HCT116 (cell line): ENCODE data around the gene SLC35B1. TPM values are rescaled to one million over a fixed set of nuclear protein-coding genes. Genes with fewer than 3 reads are reported as not detected.

Source experiments
- ATAC-seq: fragments of 200-7000 bp; cut with Tn5 transposase; 2 replicates; pipeline ENCODE4 v1.9.1; 2020; ENCODE audit warnings: mild to moderate bottlenecking, moderate library complexity
- BruUV-seq: library from RNA; stranded (reverse); fragments of 400-500 nt; replicated peaks from 2 replicates; lab custom pipeline; 2021; lab: Mats Ljungman, UMichigan
- CTCF ChIA-PET: fragments of 300-600 bp; sonication (Branson Sonifier 250); formaldehyde crosslinking; loops from one replicate; lab custom pipeline; 2021; ENCODE audit warnings: antibody characterized with exemption; lab: Charles Lee
- POLR2A ChIA-PET: fragments of 300-600, 350-600 bp; sonication (Branson Sonifier 250); formaldehyde crosslinking; loops from one replicate; lab custom pipeline; 2021; ENCODE audit warnings: antibody characterized with exemption; lab: Charles Lee
- RAD21 ChIA-PET, 2 experiments: fragments of 300-600 bp; sonication (Branson Sonifier 250); formaldehyde crosslinking; loops; one replicate each; lab custom pipeline; 2023; ENCODE audit warnings: low total read pairs in 2 of 2; ENCODE audit not compliant: uncharacterized antibody in 2 of 2, unreplicated experiment in 2 of 2, low non-redundant PET in 1 of 2; lab: Charles Lee
- DNase-seq: peaks from one replicate; pipeline ENCODE4 v3.0.0-alpha.2; 2010; ENCODE audit warnings: low read depth, low spot score
- H2AFZ ChIP-seq: fragments of 200-600 bp; shearing (Covaris generic), sonication (generic); 2 replicates; pipeline ENCODE4 v1.6.1; 2017; ENCODE audit warnings: low read depth, mixed run types, mixed read lengths, antibody characterized with exemption, low read length; ENCODE audit not compliant: poor library complexity, severe bottlenecking
- H3K27ac ChIP-seq: 2 replicates; pipeline ENCODE4 v1.5.1; 2012; ENCODE audit warnings: low read depth, low read length
- H3K27me3 ChIP-seq: fragments of 200-600 bp; sonication (generic); 2 replicates; pipeline ENCODE4 v1.6.1; 2016; ENCODE audit warnings: mixed run types, low read length, mixed read lengths; ENCODE audit not compliant: insufficient read depth
- H3K36me3 ChIP-seq, 2 experiments: fragments of 200-500 bp in 1 of 2; fragments of 200-600 bp in 1 of 2; sonication (Bioruptor generic) in 1 of 2; sonication (generic) in 1 of 2; 2 replicates each; pipeline versions ENCODE4 v1.5.1 to v1.6.1; 2014 to 2016; ENCODE audit warnings: low read length in 2 of 2, inconsistent platforms in 1 of 2, mixed read lengths in 1 of 2, mixed run types in 1 of 2; ENCODE audit not compliant: insufficient read depth in 2 of 2, control insufficient read depth in 1 of 2
- H3K4me1 ChIP-seq, 2 experiments: fragments of 200-600 bp in 1 of 2; sonication (generic) in 1 of 2; 2 replicates each; pipeline versions ENCODE4 v1.5.1 to v1.6.1; 2012 to 2017; ENCODE audit warnings: low read length in 2 of 2, inconsistent platforms in 1 of 2, mild to moderate bottlenecking in 1 of 2, mixed read lengths in 1 of 2, mixed run types in 1 of 2, moderate library complexity in 1 of 2; ENCODE audit not compliant: insufficient read depth in 2 of 2, control insufficient read depth in 1 of 2
- H3K4me2 ChIP-seq: fragments of 200-600 bp; sonication (generic); 2 replicates; pipeline ENCODE4 v1.6.1; 2017; ENCODE audit warnings: mixed run types, low read length, mixed read lengths
- H3K4me3 ChIP-seq, 2 experiments: fragments of 200-600 bp in 1 of 2; sonication (generic) in 1 of 2; replicated peaks in 1 of 2; 2 replicates each; pipeline ENCODE4 v1.5.1; 2011 to 2016; ENCODE audit warnings: low read length in 2 of 2, control low read depth in 1 of 2, low read depth in 1 of 2, mild to moderate bottlenecking in 1 of 2, mixed read lengths in 1 of 2, mixed run types in 1 of 2
- H3K79me2 ChIP-seq: fragments of 200-600 bp; sonication (generic); 2 replicates; pipeline ENCODE4 v1.6.1; 2017; ENCODE audit warnings: mild to moderate bottlenecking, mixed run types, low read length, moderate library complexity, mixed read lengths; ENCODE audit not compliant: insufficient read depth
- H3K9ac ChIP-seq: fragments of 200-600 bp; sonication (generic); 2 replicates; pipeline ENCODE4 v1.6.1; 2016; ENCODE audit warnings: low read length, mixed read lengths
- H3K9me2 ChIP-seq: fragments of 200-600 bp; sonication (generic), shearing (Covaris generic); 2 replicates; pipeline ENCODE4 v1.6.1; 2017; ENCODE audit warnings: mixed run types, mild to moderate bottlenecking, moderate library complexity; ENCODE audit not compliant: insufficient read depth
- H3K9me3 ChIP-seq, 2 experiments: fragments of 200-500 bp in 1 of 2; fragments of 200-600 bp in 1 of 2; sonication (Bioruptor generic) in 1 of 2; sonication (generic) in 1 of 2; 2 replicates each; pipeline ENCODE4 v1.6.1; 2014 to 2017; ENCODE audit warnings: low read length in 2 of 2, mixed read lengths in 2 of 2, inconsistent platforms in 1 of 2, low read depth in 1 of 2, mild to moderate bottlenecking in 1 of 2, mixed run types in 1 of 2, moderate library complexity in 1 of 2; ENCODE audit not compliant: control insufficient read depth in 1 of 2, insufficient read depth in 1 of 2
- H4K20me1 ChIP-seq: fragments of 200-600 bp; sonication (generic), shearing (Covaris generic); 2 replicates; pipeline ENCODE4 v1.6.1; 2017; ENCODE audit warnings: mixed run types, mild to moderate bottlenecking, moderate library complexity; ENCODE audit not compliant: insufficient read depth
- CBX3 ChIP-seq: IDR thresholded peaks from 2 replicates; pipeline ENCODE4 v1.6.1; 2012; ENCODE audit warnings: low read depth
- EGR1 ChIP-seq: IDR thresholded peaks from 2 replicates; pipeline ENCODE4 v1.6.1; 2012; ENCODE audit warnings: low read depth
- EZH2 ChIP-seq: fragments of 200-600 bp; sonication (generic); IDR thresholded peaks from 2 replicates; pipeline ENCODE4 v1.6.1; 2017; ENCODE audit warnings: antibody characterized with exemption, mixed run types
- EZH2phosphoT487 ChIP-seq: fragments of 200-600 bp; IDR thresholded peaks from 2 replicates; pipeline ENCODE4 v1.6.1; 2018; ENCODE audit warnings: antibody characterized with exemption, borderline replicate concordance
- FOSL1 ChIP-seq: IDR thresholded peaks from 2 replicates; pipeline ENCODE4 v1.6.1; 2012; ENCODE audit warnings: low read depth
- POLR2A ChIP-seq: IDR thresholded peaks from 2 replicates; pipeline ENCODE4 v1.7.0; 2011; ENCODE audit warnings: borderline replicate concordance; ENCODE audit not compliant: insufficient read depth, insufficient read length; ENCODE audit errors: extremely low read depth
- POLR2AphosphoS5 ChIP-seq: IDR thresholded peaks from 2 replicates; pipeline ENCODE4 v1.6.1; 2011; ENCODE audit warnings: mild to moderate bottlenecking, low read depth, low read length, moderate library complexity
- ZNF274 ChIP-seq: fragments of 200-500 bp; sonication (Bioruptor generic); IDR thresholded peaks from 2 replicates; pipeline ENCODE4 v1.6.1; 2014; ENCODE audit warnings: mild to moderate bottlenecking, low read depth, low read length, inconsistent platforms
- intact Hi-C: fragments of 100-400 bp; cut with micrococcal nuclease; formaldehyde crosslinking; loops from 2 replicates; pipeline ENCODE4 v1.10.0; 2022
- total RNA-seq: library from RNA; stranded (reverse); gene quantifications from one replicate; pipeline ENCODE4 v1.2.1, GENCODE V29; 2021; ENCODE audit not compliant: unreplicated experiment
- TF ChIP-seq, protein P1 (sequence below): IDR thresholded peaks from 2 replicates; pipeline ENCODE4 v1.6.1; 2012

The SLC35B1 gene
- total RNA-seq, 1 experiment from 2014 or later: 87.5 TPM

GRCh38 chr17:49670641-49671040 is 37.1 kb downstream of the SLC35B1 start:
- ATAC-seq: no peak
- Histone ChIP-seq H3K36me3 (no peaks in the 10 kb centered on the region; a peak in 1 of 4 replicates), H3K27me3 (no peaks in the 10 kb centered on the region), H3K9me3 (no peaks in the 10 kb centered on the region), H3K27ac (no peak overlapping the region), H3K9me2 (no peaks in the 10 kb centered on the region)
- intact Hi-C loops: no loop called here
- POLR2A ChIA-PET: no interaction called here
- RAD21 ChIA-PET: no interaction called here
- CTCF ChIA-PET: interaction anchor here (1.5 kb wide), 1 partner anchor 101 kb away, joined by 7 read pairs; no protein-coding TSS in a partner anchor
- BruUV-seq: no TSS peak
- TF ChIP-seq EGR1 (no peak), FOSL1 (no peak), POLR2AphosphoS5 (no peak), POLR2A (no peak), EZH2 (no peak), ZNF274 (no peak)
- TF ChIP-seq, all 23 proteins: peak for 0
- H3K4me2 ChIP-seq: no peak overlapping the region
- H3K4me3 ChIP-seq: no peak overlapping the region
- H3K9ac ChIP-seq: no peak overlapping the region
- H3K79me2 ChIP-seq: peaks cover 88% of the 10 kb centered on the region
- H2AFZ ChIP-seq: no peak overlapping the region
- DNase-seq: no peak
- H4K20me1 ChIP-seq: peaks cover 2% of the 10 kb centered on the region; the same call in 1 of the 2 replicates
- no peaks in the 10 kb centered on the region for H3K4me1 ChIP-seq

DNA sequence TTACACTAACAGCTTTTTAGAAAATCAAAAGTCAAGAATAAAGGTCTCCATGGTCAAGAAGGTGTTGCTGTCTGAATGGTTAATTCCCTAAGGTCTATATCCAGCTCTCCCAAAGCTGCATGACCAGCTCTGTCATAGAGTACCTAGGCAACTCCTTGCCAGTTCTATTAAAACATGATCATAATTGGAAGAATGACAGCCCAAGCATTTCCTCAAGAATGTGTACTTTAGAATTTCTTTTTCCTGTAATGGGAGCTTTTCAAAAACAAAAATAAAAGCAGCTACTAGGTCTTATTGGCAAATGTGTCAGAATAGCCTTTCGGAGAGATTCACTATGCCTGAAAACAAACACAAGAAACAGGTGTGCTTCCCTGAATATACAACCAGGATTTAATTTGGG is 37.8 kb downstream of the SLC35B1 start:
- Histone ChIP-seq H3K4me2 (no peak overlapping the region), H3K27ac (no peak overlapping the region), H3K4me3 (no peak overlapping the region), H3K79me2 (peaks cover 84% of the 10 kb centered on the region), H3K9ac (no peak overlapping the region), H3K9me2 (no peaks in the 10 kb centered on the region), H2AFZ (no peak overlapping the region), H3K36me3 (no peaks in the 10 kb centered on the region; a peak in 1 of 4 replicates), H3K4me1 (no peaks in the 10 kb centered on the region), H3K27me3 (no peaks in the 10 kb centered on the region), H3K9me3 (no peaks in the 10 kb centered on the region), H4K20me1 (peaks cover 2% of the 10 kb centered on the region; the same call in 1 of the 2 replicates)
- DNase-seq: no peak
- TF ChIP-seq CBX3 (no peak), EZH2 (no peak), EZH2phosphoT487 (no peak)
- TF ChIP-seq, protein P1, sequence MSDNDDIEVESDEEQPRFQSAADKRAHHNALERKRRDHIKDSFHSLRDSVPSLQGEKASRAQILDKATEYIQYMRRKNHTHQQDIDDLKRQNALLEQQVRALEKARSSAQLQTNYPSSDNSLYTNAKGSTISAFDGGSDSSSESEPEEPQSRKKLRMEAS: no peak
- ATAC-seq: no peak
- intact Hi-C loops: no loop called here
- no TSS peak for BruUV-seq
- POLR2A ChIA-PET: no interaction called here
- RAD21 ChIA-PET: no interaction called here
- CTCF ChIA-PET: no interaction called here
